ENCODE data around the gene MYT1. TPM values are rescaled to one million over a fixed set of nuclear protein-coding genes. Genes with fewer than 3 reads are reported as not detected.

The MYT1 gene
- total and polyA plus RNA-seq, 2 of the 8 experiments (the other 6 are each of a cell fraction or from before 2014, with no cell fraction given) = 0.63 to 2.0 TPM

DNA sequence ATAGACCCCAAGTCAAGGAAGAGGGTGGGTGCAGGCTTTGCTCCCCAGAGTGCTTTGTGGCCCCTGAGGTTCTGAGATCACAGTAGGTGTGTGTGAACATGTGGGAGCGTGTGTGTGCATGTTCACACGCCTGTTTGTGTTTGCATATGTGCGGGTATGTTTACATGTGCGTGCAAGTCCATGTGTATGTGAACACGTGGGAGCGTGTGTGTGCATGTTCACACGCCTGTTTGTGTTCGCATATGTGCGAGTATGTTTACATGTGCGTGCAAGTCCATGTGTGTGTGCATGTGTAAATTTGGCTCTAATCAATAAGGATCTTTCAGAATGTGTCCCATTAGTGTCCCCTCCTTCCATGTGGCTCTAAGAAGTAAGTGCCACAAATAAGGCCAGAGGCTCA, 49.9 kb downstream of the MYT1 start:
- Histone ChIP-seq H3K4me1 (replicated peaks in 1 of 4; ENCODE audit: control insufficient read depth in 3 of 4, insufficient read depth in 4 of 4, low read length in 3 of 4) (no peaks in the 10 kb centered on the region; a peak in 2 of 7 replicates), H4K20me1 (replicated peaks in 1 of 2; ENCODE audit: control insufficient read depth in 1 of 2, insufficient read depth in 2 of 2, low read length in 2 of 2) (peaks cover 0 to 2% of the 10 kb centered on the region in 2 experiments), H4K5ac (ENCODE audit: insufficient read length, low read depth, low read length) (no peak overlapping the region), H3K14ac (ENCODE audit: insufficient read length) (no peak overlapping the region), H2AK5ac (ENCODE audit: low read depth, low read length) (no peak overlapping the region), H2BK12ac (ENCODE audit: low read depth, low read length) (no peak overlapping the region), H3K36me3 (ENCODE audit: control insufficient read depth in 2 of 4, insufficient read depth in 4 of 4, low read length in 3 of 4) (no peaks in the 10 kb centered on the region), H3K9ac (replicated peaks in 1 of 4; ENCODE audit: extremely low read depth in 1 of 4, low read depth in 3 of 4, low read length in 3 of 4) (no peak overlapping the region), H3K27me3 (replicated peaks in 1 of 4; ENCODE audit: control insufficient read depth in 3 of 4, extremely low read depth in 1 of 4, insufficient read depth in 3 of 4, low read length in 3 of 4) (no peaks in the 10 kb centered on the region), H4K8ac (ENCODE audit: extremely low read depth, insufficient read depth, low read length) (no peak overlapping the region), H2BK20ac (ENCODE audit: low read length) (no peak overlapping the region), H3K23ac (ENCODE audit: insufficient read length) (no peak overlapping the region), H2BK120ac (replicated peaks; ENCODE audit: low read depth, low read length) (no peak overlapping the region), H3K4me2 (ENCODE audit: insufficient read depth in 1 of 2, low read depth in 2 of 2, low read length in 2 of 2) (no peak overlapping the region), H2AFZ (ENCODE audit: low read length) (no peak overlapping the region), H3K79me1 (ENCODE audit: low read depth, low read length) (no peaks in the 10 kb centered on the region), H3K4me3 (ENCODE audit: extremely low read depth in 1 of 4, insufficient read depth in 2 of 4, low read depth in 3 of 4, low read length in 4 of 4) (no peak overlapping the region), H3K9me3 (ENCODE audit: insufficient read depth in 2 of 2, low read depth in 1 of 2, low read length in 1 of 2) (no peaks in the 10 kb centered on the region), H3K4ac (replicated peaks; ENCODE audit: insufficient read length, low read depth, low read length) (no peak overlapping the region), H3K56ac (replicated peaks; ENCODE audit: insufficient read length, low read depth, low read length) (no peak overlapping the region), H2BK15ac (ENCODE audit: low read length) (no peak overlapping the region), H3K18ac (ENCODE audit: extremely low read depth, low read length) (no peak overlapping the region), H3K27ac (ENCODE audit: low read depth, low read length) (no peak overlapping the region), H2BK5ac (ENCODE audit: low read depth, low read length) (no peak overlapping the region), H3K79me2 (ENCODE audit: control insufficient read depth in 1 of 2, insufficient read depth in 2 of 2, low read length in 2 of 2) (no peaks in the 10 kb centered on the region), H3K23me2 (ENCODE audit: low read depth, low read length) (no peaks in the 10 kb centered on the region), H4K91ac (replicated peaks; ENCODE audit: insufficient read length, low read length) (no peak overlapping the region)
- POLR2A ChIA-PET (ENCODE audit: partially characterized antibody) = interaction anchor here (1.0 kb wide), 1 partner anchor 62 kb away, joined by 3 read pairs; no protein-coding TSS in a partner anchor
- 83% methylated on average over 10 of the region's 10 CpGs; no CpG with 5 or more reads in 1 of the 2 experiments for WGBS, 2 experiments (ENCODE audit: extremely low coverage in 1 of 2, insufficient coverage in 1 of 2, insufficient read length in 1 of 2, insufficient replicate concordance in 2 of 2, low coverage in 1 of 2, low lambda C conversion rate in 2 of 2, missing lambda C conversion rate in 1 of 2)
- FAIRE-seq (no peak), DNase-seq (ENCODE audit: low read depth in 1 of 2, low spot score in 2 of 2) (no peak)
- TF ChIP-seq FOSL1 (IDR thresholded peaks at IDR 0.05; ENCODE audit: insufficient read depth, low read depth, low read length) = no peak
- no peak for TF ChIP-seq EZH2 (IDR thresholded peaks at IDR 0.05; ENCODE audit: low read depth, low read length, severe bottlenecking)
- TF ChIP-seq RXRA (IDR thresholded peaks at IDR 0.05; ENCODE audit: insufficient read depth, low read depth, low read length) = no peak
- no peak for TF ChIP-seq SP1 (IDR thresholded peaks at IDR 0.05; ENCODE audit: low read depth, low read length)
- TF ChIP-seq, protein P1, sequence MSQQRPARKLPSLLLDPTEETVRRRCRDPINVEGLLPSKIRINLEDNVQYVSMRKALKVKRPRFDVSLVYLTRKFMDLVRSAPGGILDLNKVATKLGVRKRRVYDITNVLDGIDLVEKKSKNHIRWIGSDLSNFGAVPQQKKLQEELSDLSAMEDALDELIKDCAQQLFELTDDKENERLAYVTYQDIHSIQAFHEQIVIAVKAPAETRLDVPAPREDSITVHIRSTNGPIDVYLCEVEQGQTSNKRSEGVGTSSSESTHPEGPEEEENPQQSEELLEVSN (IDR thresholded peaks at IDR 0.05) = no peak
- no peak for TF ChIP-seq SUZ12 (IDR thresholded peaks at IDR 0.05; ENCODE audit: low read length)
- no peak for TF ChIP-seq ASH2L (IDR thresholded peaks at IDR 0.05; ENCODE audit: low read length)
- CTCF ChIA-PET (ENCODE audit: partially characterized antibody) = interaction anchor here (1.0 to 4.8 kb wide), 2 partner anchors 9 to 20 kb away, joined by 3 to 33 read pairs; no protein-coding TSS in a partner anchor

All from H1 (cell line).